ENCODE measurements around the gene NOL9. TPM values are rescaled to one million over a fixed set of nuclear protein-coding genes. Genes with fewer than 3 reads are reported as not detected.

The NOL9 gene
- total and polyA plus RNA-seq, 2 of the 13 experiments (the other 11 are each of a cell fraction or from before 2014, with no cell fraction given): 18.0 to 24.7 TPM

DNA sequence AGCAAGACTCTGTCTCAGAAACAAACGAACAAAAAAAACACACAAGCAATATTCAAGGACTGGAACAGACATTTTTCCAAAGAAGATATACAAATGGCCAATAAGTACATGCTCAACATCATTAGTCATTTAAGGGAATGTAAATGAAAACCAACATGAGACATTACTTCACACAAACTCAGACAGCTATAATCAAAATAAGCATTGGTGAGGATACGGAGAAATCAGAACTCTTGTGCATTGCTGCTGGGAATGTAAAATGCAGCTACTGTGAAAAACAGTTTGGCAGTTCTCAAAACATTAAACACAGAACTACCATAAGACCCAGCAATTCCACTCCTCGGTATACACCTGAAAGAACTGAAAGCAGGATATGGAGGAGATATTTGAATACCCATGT is 15.4 kb downstream of the NOL9 start:
- no peaks in the 10 kb centered on the region for H3K9me3 ChIP-seq (ENCODE audit: low read length)
- H3K79me2 ChIP-seq (ENCODE audit: insufficient read depth, low read length): no peaks in the 10 kb centered on the region
- no TSS peak for BruUV-seq (replicated peaks)
- no peak overlapping the region for H3K4me3 ChIP-seq (replicated peaks in 1 of 3; ENCODE audit: insufficient read depth in 1 of 3, low read depth in 2 of 3, low read length in 3 of 3)
- H4K20me1 ChIP-seq (ENCODE audit: insufficient read depth, low read length): no peaks in the 10 kb centered on the region
- ChIA-PET POLR2A (no interaction called here), CTCF (ENCODE audit: low intra/inter-chr PET ratio, low total read pairs) (no interaction called here)
- ATAC-seq (no peak), DNase-seq (ENCODE audit: low spot score) (no peak), FAIRE-seq (no peak)
- in situ Hi-C loops (cut with HindIII; ENCODE audit: extremely low pct_ligation_motif_present, low pct_unique_long_range_greater_than_20kb): no loop called here
- no peak overlapping the region for H3K27ac ChIP-seq (ENCODE audit: extremely low read length, insufficient read depth, low read length)
- H3K4me2 ChIP-seq (ENCODE audit: low read depth, low read length): no peak overlapping the region
- no peaks in the 10 kb centered on the region for H3K4me1 ChIP-seq (ENCODE audit: insufficient read depth, low read length)
- H3K36me3 ChIP-seq (replicated peaks in 1 of 2; ENCODE audit: control insufficient read depth in 1 of 2, insufficient read depth in 2 of 2, low read length in 2 of 2): peaks cover 5 to 46% of the 10 kb centered on the region in 2 experiments; a peak in 4 of 5 replicates
- no peak for TF ChIP-seq ZNF614 (CRISPR knock-in tag; IDR thresholded peaks at IDR 0.05; ENCODE audit: borderline replicate concordance)
- TF ChIP-seq KAT2B (IDR thresholded peaks at IDR 0.05; ENCODE audit: borderline replicate concordance, low read depth, low read length): no peak
- TF ChIP-seq ZNF34 (CRISPR knock-in tag; IDR thresholded peaks at IDR 0.05; ENCODE audit: borderline replicate concordance): no peak
- no peak for TF ChIP-seq TRIM24 (CRISPR knock-in tag; IDR thresholded peaks at IDR 0.05)
- no peak for TF ChIP-seq SP1 (IDR thresholded peaks at IDR 0.05)
- no peak for TF ChIP-seq SP1 (CRISPR knock-in tag; IDR thresholded peaks at IDR 0.05)
- TF ChIP-seq ZNF543 (CRISPR knock-in tag; IDR thresholded peaks at IDR 0.05): no peak
- TF ChIP-seq, protein P1, sequence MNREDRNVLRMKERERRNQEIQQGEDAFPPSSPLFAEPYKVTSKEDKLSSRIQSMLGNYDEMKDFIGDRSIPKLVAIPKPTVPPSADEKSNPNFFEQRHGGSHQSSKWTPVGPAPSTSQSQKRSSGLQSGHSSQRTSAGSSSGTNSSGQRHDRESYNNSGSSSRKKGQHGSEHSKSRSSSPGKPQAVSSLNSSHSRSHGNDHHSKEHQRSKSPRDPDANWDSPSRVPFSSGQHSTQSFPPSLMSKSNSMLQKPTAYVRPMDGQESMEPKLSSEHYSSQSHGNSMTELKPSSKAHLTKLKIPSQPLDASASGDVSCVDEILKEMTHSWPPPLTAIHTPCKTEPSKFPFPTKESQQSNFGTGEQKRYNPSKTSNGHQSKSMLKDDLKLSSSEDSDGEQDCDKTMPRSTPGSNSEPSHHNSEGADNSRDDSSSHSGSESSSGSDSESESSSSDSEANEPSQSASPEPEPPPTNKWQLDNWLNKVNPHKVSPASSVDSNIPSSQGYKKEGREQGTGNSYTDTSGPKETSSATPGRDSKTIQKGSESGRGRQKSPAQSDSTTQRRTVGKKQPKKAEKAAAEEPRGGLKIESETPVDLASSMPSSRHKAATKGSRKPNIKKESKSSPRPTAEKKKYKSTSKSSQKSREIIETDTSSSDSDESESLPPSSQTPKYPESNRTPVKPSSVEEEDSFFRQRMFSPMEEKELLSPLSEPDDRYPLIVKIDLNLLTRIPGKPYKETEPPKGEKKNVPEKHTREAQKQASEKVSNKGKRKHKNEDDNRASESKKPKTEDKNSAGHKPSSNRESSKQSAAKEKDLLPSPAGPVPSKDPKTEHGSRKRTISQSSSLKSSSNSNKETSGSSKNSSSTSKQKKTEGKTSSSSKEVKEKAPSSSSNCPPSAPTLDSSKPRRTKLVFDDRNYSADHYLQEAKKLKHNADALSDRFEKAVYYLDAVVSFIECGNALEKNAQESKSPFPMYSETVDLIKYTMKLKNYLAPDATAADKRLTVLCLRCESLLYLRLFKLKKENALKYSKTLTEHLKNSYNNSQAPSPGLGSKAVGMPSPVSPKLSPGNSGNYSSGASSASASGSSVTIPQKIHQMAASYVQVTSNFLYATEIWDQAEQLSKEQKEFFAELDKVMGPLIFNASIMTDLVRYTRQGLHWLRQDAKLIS (CRISPR knock-in tag; IDR thresholded peaks at IDR 0.05): no peak
- TF ChIP-seq TBX3 (IDR thresholded peaks at IDR 0.05; ENCODE audit: borderline replicate concordance): no peak
- TF ChIP-seq, protein P2, sequence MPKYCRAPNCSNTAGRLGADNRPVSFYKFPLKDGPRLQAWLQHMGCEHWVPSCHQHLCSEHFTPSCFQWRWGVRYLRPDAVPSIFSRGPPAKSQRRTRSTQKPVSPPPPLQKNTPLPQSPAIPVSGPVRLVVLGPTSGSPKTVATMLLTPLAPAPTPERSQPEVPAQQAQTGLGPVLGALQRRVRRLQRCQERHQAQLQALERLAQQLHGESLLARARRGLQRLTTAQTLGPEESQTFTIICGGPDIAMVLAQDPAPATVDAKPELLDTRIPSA (CRISPR knock-in tag; IDR thresholded peaks at IDR 0.05; ENCODE audit: borderline replicate concordance): no peak
- no peak for TF ChIP-seq EHMT2 (IDR thresholded peaks at IDR 0.05; ENCODE audit: borderline replicate concordance, low read depth, low read length)
- TF ChIP-seq, protein P3, sequence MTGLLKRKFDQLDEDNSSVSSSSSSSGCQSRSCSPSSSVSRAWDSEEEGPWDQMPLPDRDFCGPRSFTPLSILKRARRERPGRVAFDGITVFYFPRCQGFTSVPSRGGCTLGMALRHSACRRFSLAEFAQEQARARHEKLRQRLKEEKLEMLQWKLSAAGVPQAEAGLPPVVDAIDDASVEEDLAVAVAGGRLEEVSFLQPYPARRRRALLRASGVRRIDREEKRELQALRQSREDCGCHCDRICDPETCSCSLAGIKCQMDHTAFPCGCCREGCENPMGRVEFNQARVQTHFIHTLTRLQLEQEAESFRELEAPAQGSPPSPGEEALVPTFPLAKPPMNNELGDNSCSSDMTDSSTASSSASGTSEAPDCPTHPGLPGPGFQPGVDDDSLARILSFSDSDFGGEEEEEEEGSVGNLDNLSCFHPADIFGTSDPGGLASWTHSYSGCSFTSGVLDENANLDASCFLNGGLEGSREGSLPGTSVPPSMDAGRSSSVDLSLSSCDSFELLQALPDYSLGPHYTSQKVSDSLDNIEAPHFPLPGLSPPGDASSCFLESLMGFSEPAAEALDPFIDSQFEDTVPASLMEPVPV (CRISPR knock-in tag; IDR thresholded peaks at IDR 0.05): no peak
- no peak for TF ChIP-seq ZNF83 (CRISPR knock-in tag; IDR thresholded peaks at IDR 0.05; ENCODE audit: borderline replicate concordance)
- TF ChIP-seq HNRNPH1 (optimal IDR thresholded peaks at IDR 0.05; ENCODE audit: low read depth, low read length): no peak
- TF ChIP-seq ZNF446 (CRISPR knock-in tag; IDR thresholded peaks at IDR 0.05): no peak
- TF ChIP-seq HNRNPUL1 (IDR thresholded peaks at IDR 0.05; ENCODE audit: low read depth, low read length): no peak
- no peak for TF ChIP-seq ZNF235 (CRISPR knock-in tag; IDR thresholded peaks at IDR 0.05; ENCODE audit: borderline replicate concordance)
- no peak for TF ChIP-seq SRF (IDR thresholded peaks at IDR 0.05; ENCODE audit: low read depth, low read length)
- no peaks in the 10 kb centered on the region for H3K27me3 ChIP-seq (ENCODE audit: control insufficient read depth in 1 of 2, insufficient read depth in 2 of 2, low read length in 2 of 2)
- 65% methylated on average over 3 of the region's 3 CpGs for WGBS (ENCODE audit: low lambda C conversion rate)
- intact Hi-C loops (cut with micrococcal nuclease; ENCODE audit: unreplicated experiment): no loop called here
- no peak overlapping the region for H2AFZ ChIP-seq (ENCODE audit: low read length)
- H3K9ac ChIP-seq (ENCODE audit: insufficient read depth, low read depth, low read length): no peak overlapping the region
